Measurements from ENCODE around the gene ABHD18. TPM values are rescaled to one million over a fixed set of nuclear protein-coding genes. Genes with fewer than 3 reads are reported as not detected.
"Not testable (repeated sequence)": the region's sequence is repeated elsewhere in the genome, so short reads cannot be mapped to it uniquely, and the experiment has no call there.

The ABHD18 gene
- total RNA-seq, 6 experiments from 2014 or later, result 4.0 to 4.9 (median 4.3) TPM

DNA sequence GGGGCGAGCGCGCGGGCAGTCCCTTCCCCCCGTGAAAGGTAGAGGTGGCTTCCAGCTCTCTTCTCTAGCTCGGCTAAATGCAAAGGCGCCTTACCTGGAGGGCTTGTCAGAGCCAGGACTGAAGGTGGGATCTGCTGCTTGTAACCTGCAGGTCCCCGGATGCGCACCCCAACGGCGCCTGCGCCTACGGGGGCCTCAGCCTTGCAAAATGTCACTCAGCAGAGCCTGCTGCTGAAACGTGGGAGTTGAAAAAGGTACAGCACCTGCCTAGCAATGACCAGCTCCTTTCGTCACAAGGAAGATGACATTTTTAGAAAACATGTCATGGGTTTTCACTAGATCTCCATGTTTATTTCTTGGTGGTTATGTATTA, 583 bp downstream of the ABHD18 start:
- Mint-ChIP-seq H3K4me3 (peak overlapping the region; percentile 97), H3K9me3 (no peaks in the 10 kb centered on the region), H3K36me3 (ENCODE audit: low read depth) (peaks cover 6% of the 10 kb centered on the region; the same call in 1 of the 2 replicates), H3K27ac (peak overlapping the region; percentile 83), H3K4me1 (ENCODE audit: low read depth) (peaks cover 25% of the 10 kb centered on the region), H3K27me3 (ENCODE audit: insufficient read depth) (no peaks in the 10 kb centered on the region; the same call in none of the 2 replicates)
- peak; percentile 8 for DNase-seq
- TF ChIP-seq, protein P1, sequence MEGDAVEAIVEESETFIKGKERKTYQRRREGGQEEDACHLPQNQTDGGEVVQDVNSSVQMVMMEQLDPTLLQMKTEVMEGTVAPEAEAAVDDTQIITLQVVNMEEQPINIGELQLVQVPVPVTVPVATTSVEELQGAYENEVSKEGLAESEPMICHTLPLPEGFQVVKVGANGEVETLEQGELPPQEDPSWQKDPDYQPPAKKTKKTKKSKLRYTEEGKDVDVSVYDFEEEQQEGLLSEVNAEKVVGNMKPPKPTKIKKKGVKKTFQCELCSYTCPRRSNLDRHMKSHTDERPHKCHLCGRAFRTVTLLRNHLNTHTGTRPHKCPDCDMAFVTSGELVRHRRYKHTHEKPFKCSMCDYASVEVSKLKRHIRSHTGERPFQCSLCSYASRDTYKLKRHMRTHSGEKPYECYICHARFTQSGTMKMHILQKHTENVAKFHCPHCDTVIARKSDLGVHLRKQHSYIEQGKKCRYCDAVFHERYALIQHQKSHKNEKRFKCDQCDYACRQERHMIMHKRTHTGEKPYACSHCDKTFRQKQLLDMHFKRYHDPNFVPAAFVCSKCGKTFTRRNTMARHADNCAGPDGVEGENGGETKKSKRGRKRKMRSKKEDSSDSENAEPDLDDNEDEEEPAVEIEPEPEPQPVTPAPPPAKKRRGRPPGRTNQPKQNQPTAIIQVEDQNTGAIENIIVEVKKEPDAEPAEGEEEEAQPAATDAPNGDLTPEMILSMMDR (IDR thresholded peaks at IDR 0.05), result 0 out of 2 replicates have a peak, but pooled peaks have one; percentile 27

DNA sequence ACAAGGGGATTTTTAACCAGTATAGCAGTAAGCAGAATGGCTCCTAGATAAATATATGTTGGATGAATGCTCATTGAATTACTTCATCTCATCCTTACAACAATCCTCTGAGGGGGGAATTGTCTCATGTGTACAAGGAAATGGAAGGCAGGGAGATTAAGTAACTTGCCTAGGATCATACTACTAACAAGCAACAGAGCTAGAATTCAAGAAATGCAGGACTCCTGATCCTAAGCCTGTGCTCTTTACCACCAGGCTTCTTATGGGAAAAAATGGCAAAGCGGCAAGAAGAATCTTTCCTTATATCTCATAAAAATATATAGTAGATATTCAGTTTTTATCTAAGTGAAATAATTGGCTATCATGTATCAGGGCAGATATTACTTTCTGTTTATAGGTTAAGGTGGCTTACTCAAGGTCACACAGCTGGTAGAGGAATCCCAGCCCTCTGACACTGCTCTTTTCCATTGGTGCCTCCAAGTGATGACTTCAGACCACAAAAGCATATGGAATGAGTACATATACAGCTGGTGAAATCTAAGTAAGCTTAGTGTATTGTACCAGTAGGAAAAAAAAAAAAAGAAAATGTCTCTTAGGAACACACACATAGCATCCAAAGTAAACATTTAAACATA, 2.1 kb downstream of the ABHD18 start:
- Mint-ChIP-seq H3K4me3 (no peak overlapping the region; the same call in 1 of the 2 replicates), H3K4me1 (ENCODE audit: low read depth) (peaks cover 25% of the 10 kb centered on the region), H3K36me3 (ENCODE audit: low read depth) (peaks cover 6% of the 10 kb centered on the region; the same call in 1 of the 2 replicates), H3K27ac (no peak overlapping the region), H3K27me3 (ENCODE audit: insufficient read depth) (no peaks in the 10 kb centered on the region; the same call in none of the 2 replicates), H3K9me3 (no peaks in the 10 kb centered on the region)
- no peak for DNase-seq
- TF ChIP-seq, protein P1 (IDR thresholded peaks at IDR 0.05), result no peak

DNA sequence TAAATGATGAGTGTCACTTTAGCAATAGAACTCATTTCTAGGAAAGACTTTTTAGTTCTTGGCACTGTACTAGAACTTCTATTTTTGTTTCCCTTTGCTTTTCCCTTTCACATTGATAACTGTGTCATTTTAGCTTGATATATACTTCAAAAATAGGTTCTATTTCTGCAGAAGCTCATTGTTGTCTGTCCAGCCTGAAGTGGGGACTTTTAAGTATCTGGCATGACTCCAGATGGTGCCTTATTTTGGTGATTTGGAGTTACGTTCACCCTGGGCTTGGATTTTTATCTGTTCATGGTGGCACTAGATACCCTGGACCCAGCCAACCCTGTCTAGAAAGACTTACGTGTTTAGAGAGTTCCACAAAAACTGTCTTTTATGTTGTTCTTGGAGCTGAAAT, 3.4 kb downstream of the ABHD18 start:
- Mint-ChIP-seq H3K4me3 (no peak overlapping the region), H3K9me3 (no peaks in the 10 kb centered on the region), H3K4me1 (ENCODE audit: low read depth) (peaks cover 12% of the 10 kb centered on the region), H3K36me3 (ENCODE audit: low read depth) (0 out of 2 replicates have a peak, but pooled peaks cover under 1% of the 10 kb centered on the region), H3K27ac (no peak overlapping the region), H3K27me3 (ENCODE audit: insufficient read depth) (no peaks in the 10 kb centered on the region; the same call in none of the 2 replicates)
- DNase-seq, result no peak
- TF ChIP-seq, protein P1 (IDR thresholded peaks at IDR 0.05), result no peak

DNA sequence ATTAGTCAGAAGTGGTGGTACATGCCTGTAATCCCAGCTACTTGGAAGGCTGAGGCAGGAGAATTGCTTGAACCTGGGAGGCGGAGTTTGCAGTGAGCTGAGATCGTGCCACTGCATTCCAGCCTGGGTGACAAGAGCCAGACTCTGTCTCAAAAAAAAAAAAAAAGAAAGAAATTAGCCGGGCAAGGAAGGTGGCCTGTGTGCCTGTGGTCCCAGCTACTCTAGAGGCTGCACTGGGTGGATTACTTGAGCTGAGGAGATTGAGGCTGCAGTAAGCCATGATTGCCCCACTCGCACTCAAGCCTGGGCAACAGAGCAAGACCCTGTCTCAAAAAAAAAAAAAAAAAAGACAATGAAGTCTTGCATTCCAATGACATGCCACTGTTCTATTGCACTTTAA, 5.7 kb downstream of the ABHD18 start:
- DNase-seq; H3K27ac Mint-ChIP-seq; H3K27me3 Mint-ChIP-seq (ENCODE audit: insufficient read depth); H3K36me3 Mint-ChIP-seq (ENCODE audit: low read depth); H3K9me3 Mint-ChIP-seq; H3K4me3 Mint-ChIP-seq: not testable (repeated sequence)
- peaks cover 18% of the 10 kb centered on the region for H3K4me1 Mint-ChIP-seq (ENCODE audit: low read depth)

DNA sequence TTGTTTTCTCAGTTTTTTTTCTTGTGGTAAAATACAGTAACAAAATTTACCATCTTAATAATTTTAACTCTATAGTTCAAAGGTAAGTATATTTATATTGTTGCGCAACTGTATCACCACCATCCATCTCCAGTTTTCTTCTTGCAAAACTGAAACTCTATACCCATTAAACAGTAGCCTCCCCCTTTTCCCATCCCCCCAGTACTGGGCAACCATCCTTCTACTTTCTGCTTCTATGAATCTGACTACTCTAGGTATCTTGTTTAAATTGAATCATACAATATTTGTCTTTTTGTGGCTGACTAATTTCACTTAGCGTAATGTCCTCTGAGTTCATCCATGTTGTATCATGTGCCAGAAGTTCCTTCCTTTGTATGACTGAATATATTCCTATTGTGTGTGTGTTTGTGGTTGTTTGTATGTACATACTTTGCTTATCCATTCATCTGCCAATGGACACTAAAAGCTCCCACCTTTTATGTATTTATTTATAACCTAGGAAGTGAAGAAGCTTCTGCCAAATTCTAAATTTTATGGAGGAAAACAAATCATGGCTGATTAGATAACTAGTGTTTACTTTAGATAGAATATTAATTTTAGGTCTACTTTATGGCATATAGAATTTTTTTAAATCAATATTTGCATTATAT, 10.0 kb downstream of the ABHD18 start:
- no peak for DNase-seq
- TF ChIP-seq, protein P1 (IDR thresholded peaks at IDR 0.05), result no peak
- Mint-ChIP-seq H3K9me3 (no peaks in the 10 kb centered on the region), H3K4me3 (no peak overlapping the region), H3K4me1 (ENCODE audit: low read depth) (peaks cover 7% of the 10 kb centered on the region), H3K27ac (no peak overlapping the region), H3K36me3 (ENCODE audit: low read depth) (peaks cover 5% of the 10 kb centered on the region), H3K27me3 (ENCODE audit: insufficient read depth) (no peaks in the 10 kb centered on the region)

DNA sequence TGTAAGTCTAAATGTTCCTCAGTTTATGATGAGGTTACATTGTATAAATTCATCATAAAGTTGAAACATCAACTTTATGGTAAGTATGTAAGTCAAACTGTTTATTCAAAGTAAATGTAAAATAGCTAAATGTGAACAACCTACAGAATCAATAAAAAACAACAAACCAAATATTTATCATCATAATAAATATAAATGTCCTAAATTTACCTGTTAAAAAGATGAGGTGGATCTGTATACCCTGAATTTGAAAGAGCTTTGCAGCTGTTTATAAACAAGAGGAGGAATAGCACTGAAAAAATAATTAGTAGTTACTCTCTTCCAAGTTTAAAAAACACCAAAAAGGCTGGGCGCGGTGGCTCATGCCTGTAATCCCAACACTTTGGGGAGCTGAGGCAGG, 13.7 kb downstream of the ABHD18 start:
- Mint-ChIP-seq H3K27ac (no peak overlapping the region), H3K4me1 (ENCODE audit: low read depth) (peaks cover 7% of the 10 kb centered on the region), H3K27me3 (ENCODE audit: insufficient read depth) (no peaks in the 10 kb centered on the region), H3K9me3 (no peaks in the 10 kb centered on the region), H3K36me3 (ENCODE audit: low read depth) (peaks cover 5% of the 10 kb centered on the region), H3K4me3 (no peak overlapping the region)
- TF ChIP-seq, protein P1 (IDR thresholded peaks at IDR 0.05), result no peak
- no peak for DNase-seq
